ENCODE measurements around the gene MSL3B.

MSL3B gene

GRCh38 chr2:233852056-233852455 is 16.1 kb downstream of the MSL3B start:
- no peak for DNase-seq

- no peak for DNase-seq
Observed at GRCh38 chr2:233851169-233851568, 17.0 kb downstream of the MSL3B start.

- DNase-seq, result no peak
Observed at GRCh38 chr2:233850745-233851144, 17.4 kb downstream of the MSL3B start.

- no peak for DNase-seq
Observed at GRCh38 chr2:233849607-233850271, 18.4 kb downstream of the MSL3B start.

GRCh38 chr2:233848276-233848675 is 19.9 kb downstream of the MSL3B start:
- no peak for DNase-seq

- no peak for DNase-seq
Observed at GRCh38 chr2:233847248-233847898, 20.8 kb downstream of the MSL3B start.

- DNase-seq, result no peak
Observed at GRCh38 chr2:233846387-233847247, 21.6 kb downstream of the MSL3B start.

GRCh38 chr2:233845301-233846060 is 22.7 kb downstream of the MSL3B start:
- no peak for DNase-seq

- DNase-seq, result no peak
Observed at GRCh38 chr2:233844836-233845235, 23.4 kb downstream of the MSL3B start.

- DNase-seq, result no peak
Observed at GRCh38 chr2:233844064-233844807, 23.9 kb downstream of the MSL3B start.

- no peak for DNase-seq
Observed at GRCh38 chr2:233841183-233841582, 27.0 kb downstream of the MSL3B start.

- no peak for DNase-seq
Observed at GRCh38 chr2:233840520-233840919, 27.7 kb downstream of the MSL3B start.

- DNase-seq, result no peak
Observed at GRCh38 chr2:233839447-233839820, 28.8 kb downstream of the MSL3B start.

- DNase-seq, result no peak
Observed at GRCh38 chr2:233838726-233839446, 29.3 kb downstream of the MSL3B start.

- DNase-seq, result no peak
Observed at GRCh38 chr2:233838251-233838650, 29.9 kb downstream of the MSL3B start.

GRCh38 chr2:233837694-233838229 is 30.4 kb downstream of the MSL3B start:
- DNase-seq, result no peak

GRCh38 chr2:233836359-233836758 is 31.8 kb downstream of the MSL3B start:
- no peak for DNase-seq

- DNase-seq, result no peak
Observed at GRCh38 chr2:233835230-233836186, 32.7 kb downstream of the MSL3B start.

- DNase-seq, result no peak
Observed at GRCh38 chr2:233833345-233833744, 34.8 kb downstream of the MSL3B start.

GRCh38 chr2:233832869-233833311 is 35.3 kb downstream of the MSL3B start:
- DNase-seq, result peak; percentile 13 to 22
